Activated CD4-positive, alpha-beta T cell treated with anti-CD3 and anti-CD28 coated beads for 36 hours (primary cell): ENCODE results near the gene SEZ6L2. TPM values are rescaled to one million over a fixed set of nuclear protein-coding genes. Genes with fewer than 3 reads are reported as not detected.
A peak's percentile ranks its signal among the peaks of the same experiment; 100 is the strongest.
"Not testable (repeated sequence)": the region's sequence is repeated elsewhere in the genome, so short reads cannot be mapped to it uniquely, and the experiment has no call there.

Source experiments
- ATAC-seq: fragments of 200-7000 bp; cut with Tn5 transposase; one replicate; pipeline ENCODE4 v1.10.0; 2021; ENCODE audit warnings: mild to moderate bottlenecking, moderate library complexity
- CTCF ChIA-PET: fragments of 350-600 bp; sonication (Branson Sonifier 250); formaldehyde crosslinking; loops from one replicate; lab custom pipeline; 2021; ENCODE audit warnings: antibody characterized with exemption; lab: Charles Lee
- POLR2A ChIA-PET: fragments of 350-600 bp; sonication (Branson Sonifier 250); formaldehyde crosslinking; loops from one replicate; lab custom pipeline; 2021; ENCODE audit warnings: antibody characterized with exemption, inconsistent platforms; lab: Charles Lee
- DNase-seq: peaks from one replicate; pipeline ENCODE4 v3.0.0-alpha.2; 2020
- H3K27ac Mint-ChIP-seq: one replicate; pipeline ENCODE4 v1.8.0; 2021; ENCODE audit warnings: mixed read lengths
- H3K27me3 Mint-ChIP-seq: one replicate; pipeline ENCODE4 v1.8.0; 2021; ENCODE audit warnings: mixed read lengths
- H3K36me3 Mint-ChIP-seq: one replicate; pipeline ENCODE4 v1.8.0; 2021; ENCODE audit warnings: low read depth, mixed read lengths
- H3K4me1 Mint-ChIP-seq: one replicate; pipeline ENCODE4 v1.8.0; 2021; ENCODE audit warnings: mixed read lengths
- H3K4me3 Mint-ChIP-seq: one replicate; pipeline ENCODE4 v1.8.0; 2021; ENCODE audit warnings: mild to moderate bottlenecking, moderate library complexity, mixed read lengths
- H3K9me3 Mint-ChIP-seq: one replicate; pipeline ENCODE4 v1.8.0; 2021; ENCODE audit warnings: low read depth, mixed read lengths
- intact Hi-C, 2 experiments: fragments of 100-400 bp; cut with DNase I in 1 of 2; cut with micrococcal nuclease in 1 of 2; formaldehyde crosslinking; loops; one replicate each; pipeline versions ENCODE4 v1.14.2 to v1.15.1; 2022 to 2024; cut with DNase I, micrococcal nuclease
- total RNA-seq, 2 experiments: library from RNA; stranded (reverse); gene quantifications; one replicate each; pipeline ENCODE4 v1.2.3, GENCODE V29; 2021

Gene SEZ6L2
- total RNA-seq, 2 experiments from 2014 or later = 0.27 to 0.42 TPM

DNA sequence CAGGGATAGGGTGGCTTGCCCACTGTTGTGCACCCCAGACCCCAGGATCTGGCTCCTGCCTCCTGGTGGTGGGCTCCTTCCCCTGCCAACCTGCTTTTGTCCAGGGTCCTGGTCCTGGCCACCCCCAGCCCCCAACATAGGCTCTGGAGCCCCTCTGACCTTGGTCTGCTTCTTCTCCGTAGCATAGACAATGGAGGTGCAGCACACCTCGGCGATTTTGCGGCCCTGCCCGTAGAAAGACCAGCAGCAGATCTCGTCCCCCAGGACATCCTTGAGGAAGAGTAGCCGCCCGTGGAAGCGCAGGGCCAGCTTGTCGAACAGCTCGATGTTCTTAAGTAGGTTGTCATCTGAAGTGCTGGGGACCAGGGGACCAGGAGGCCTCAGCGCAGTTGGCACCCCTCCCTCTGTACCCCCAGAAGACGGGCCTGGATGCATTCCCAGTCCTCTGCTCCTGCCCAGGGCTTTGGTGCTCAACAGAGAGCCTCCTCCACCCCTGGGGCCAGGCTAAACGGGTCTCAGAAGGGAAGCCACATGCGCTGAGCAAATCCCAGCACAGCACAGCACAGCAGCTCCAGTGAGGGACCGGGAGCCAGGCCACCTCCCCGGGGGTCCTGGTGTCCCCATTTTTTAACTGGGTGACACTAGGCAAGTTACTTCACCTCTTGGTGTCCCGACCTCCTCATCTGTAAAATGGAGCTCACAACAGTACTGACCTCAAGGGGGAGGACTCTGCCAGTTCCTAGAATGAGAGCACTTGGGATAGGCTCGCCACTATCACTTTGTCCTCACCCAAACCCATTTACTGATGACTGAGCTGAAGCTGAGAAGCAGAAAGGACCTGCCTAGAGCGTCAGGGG, 11.7 kb upstream of the SEZ6L2 start:
- no peaks in the 10 kb centered on the region for H3K27me3 Mint-ChIP-seq
- no peak for ATAC-seq
- DNase-seq = no peak
- H3K4me3 Mint-ChIP-seq = no peak overlapping the region
- intact Hi-C loops = no loop called here
- H3K4me1 Mint-ChIP-seq = no peaks in the 10 kb centered on the region
- CTCF ChIA-PET = interaction anchor here (0.6 kb wide), 1 partner anchor 148 kb away, joined by 3 read pairs; no protein-coding TSS in a partner anchor
- H3K9me3 Mint-ChIP-seq = no peaks in the 10 kb centered on the region
- no peak overlapping the region for H3K27ac Mint-ChIP-seq
- peaks cover 16% of the 10 kb centered on the region for H3K36me3 Mint-ChIP-seq
- POLR2A ChIA-PET = no interaction called here

DNA sequence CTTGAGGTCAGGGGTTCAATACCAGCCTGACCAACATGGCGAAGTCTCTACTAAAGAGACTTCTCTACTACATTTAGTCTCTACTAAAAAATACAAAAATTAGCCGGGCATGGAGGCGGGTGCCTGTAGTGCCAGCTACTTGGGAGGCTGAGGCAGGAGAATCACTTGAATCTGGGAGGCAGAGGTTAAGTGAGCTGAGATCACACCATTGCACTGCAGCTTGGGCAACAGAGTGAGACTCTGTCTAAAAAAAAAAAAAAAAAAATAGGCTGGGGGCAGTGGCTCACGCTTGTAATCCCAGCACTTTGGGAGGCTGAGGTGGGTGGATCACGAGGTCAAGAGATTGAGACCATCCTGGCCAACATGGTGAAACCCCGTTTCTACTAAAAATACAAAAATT, 10.5 kb upstream of the SEZ6L2 start:
- ATAC-seq, H3K4me3 Mint-ChIP-seq, H3K27me3 Mint-ChIP-seq, H3K27ac Mint-ChIP-seq, H3K4me1 Mint-ChIP-seq, DNase-seq, POLR2A ChIA-PET, H3K9me3 Mint-ChIP-seq, intact Hi-C loops: not testable (repeated sequence)
- peaks cover 16% of the 10 kb centered on the region for H3K36me3 Mint-ChIP-seq
- CTCF ChIA-PET = interaction anchor here (1.0 kb wide), 1 partner anchor 19 kb away, joined by 4 read pairs; no protein-coding TSS in a partner anchor

DNA sequence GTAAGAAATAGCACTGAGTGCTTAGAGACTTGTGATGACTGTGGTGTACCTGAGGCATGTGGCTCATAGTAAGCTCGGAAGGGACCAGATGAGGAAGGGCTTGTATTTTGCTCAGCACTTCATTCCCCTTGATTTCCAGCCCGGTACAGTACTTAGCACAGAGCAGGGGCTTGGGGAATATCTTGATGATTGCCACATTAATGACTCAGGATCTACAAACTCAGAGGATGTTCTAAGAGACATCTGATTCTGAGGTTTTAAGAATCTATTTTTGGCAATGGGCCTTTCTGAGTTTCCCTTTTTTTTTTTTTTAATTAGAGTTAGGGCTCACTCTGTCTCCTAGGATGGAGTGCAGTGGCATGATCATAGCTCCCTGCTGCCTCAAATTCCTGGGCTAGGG, 10.0 kb upstream of the SEZ6L2 start:
- intact Hi-C loops = no loop called here
- H3K9me3 Mint-ChIP-seq = no peaks in the 10 kb centered on the region
- DNase-seq = no peak
- no peak overlapping the region for H3K27ac Mint-ChIP-seq
- POLR2A ChIA-PET = no interaction called here
- H3K4me1 Mint-ChIP-seq = no peaks in the 10 kb centered on the region
- peaks cover 16% of the 10 kb centered on the region for H3K36me3 Mint-ChIP-seq
- no peak for ATAC-seq
- CTCF ChIA-PET = interaction anchor here (1.0 kb wide), 1 partner anchor 19 kb away, joined by 4 read pairs; no protein-coding TSS in a partner anchor
- no peaks in the 10 kb centered on the region for H3K27me3 Mint-ChIP-seq
- no peak overlapping the region for H3K4me3 Mint-ChIP-seq

DNA sequence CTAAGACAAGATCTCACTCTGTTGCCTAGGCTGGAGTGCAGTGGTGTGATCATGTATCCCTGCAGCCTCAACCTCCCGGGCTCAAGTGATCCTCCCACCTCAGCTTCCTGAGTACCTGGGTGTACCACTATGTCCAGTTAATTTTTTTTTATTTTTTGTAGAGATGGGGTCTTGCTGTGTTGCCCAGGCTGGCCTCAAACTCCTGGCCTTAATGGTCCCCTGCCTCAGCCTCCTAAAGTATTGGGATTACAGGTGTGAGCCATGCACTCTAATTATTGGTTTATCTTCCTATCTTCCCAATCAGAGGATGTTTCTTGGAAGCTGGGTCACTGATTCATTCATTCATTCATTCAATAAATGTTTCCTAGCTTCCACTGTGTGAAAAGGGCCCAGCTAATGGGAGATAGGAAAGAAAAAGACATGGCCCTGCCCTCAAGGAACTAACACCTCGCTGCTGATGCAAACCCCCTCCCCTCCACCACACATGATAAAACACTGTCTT, 9.4 kb upstream of the SEZ6L2 start:
- ChIA-PET POLR2A (no interaction called here), CTCF (no interaction called here)
- no peaks in the 10 kb centered on the region for H3K27me3 Mint-ChIP-seq

DNA sequence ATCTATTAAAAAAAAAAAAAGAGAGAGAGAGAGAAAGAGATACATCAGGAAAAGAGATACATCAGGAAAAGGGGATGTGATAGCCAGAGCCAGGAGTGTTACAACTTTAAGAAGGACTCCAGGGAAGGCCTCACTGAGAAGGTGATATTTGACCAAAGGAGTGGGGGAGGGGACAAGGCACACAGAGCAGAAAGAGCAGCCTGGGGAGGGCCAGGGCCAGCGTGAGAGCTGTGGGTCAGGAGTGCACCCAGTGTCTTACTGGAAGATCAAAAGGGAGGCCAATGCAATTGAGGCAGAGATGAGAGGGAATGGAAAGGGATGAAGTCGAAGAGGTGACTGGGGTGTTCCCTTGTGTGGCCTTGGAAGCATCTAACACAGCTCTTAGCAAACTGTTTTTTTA, 8.6 kb upstream of the SEZ6L2 start:
- intact Hi-C loops = no loop called here
- Mint-ChIP-seq H3K36me3 (peaks cover 8% of the 10 kb centered on the region), H3K27me3 (no peaks in the 10 kb centered on the region), H3K27ac (no peak overlapping the region), H3K4me1 (peaks cover 3% of the 10 kb centered on the region), H3K4me3 (no peak overlapping the region), H3K9me3 (no peaks in the 10 kb centered on the region)
- ChIA-PET POLR2A (no interaction called here), CTCF (interaction anchor here (0.6 to 1.2 kb wide), 3 partner anchors 14 to 60 kb away, joined by 3 read pairs; no protein-coding TSS in a partner anchor)
- no peak for ATAC-seq
- no peak for DNase-seq

More for the DNA sequence above, 9.4 kb upstream of the SEZ6L2 start:
- Mint-ChIP-seq H3K4me3 (no peak overlapping the region), H3K27ac (no peak overlapping the region), H3K36me3 (peaks cover 13% of the 10 kb centered on the region), H3K4me1 (no peaks in the 10 kb centered on the region), H3K9me3 (no peaks in the 10 kb centered on the region)
- DNase-seq = no peak
- no peak for ATAC-seq
- intact Hi-C loops = no loop called here

DNA sequence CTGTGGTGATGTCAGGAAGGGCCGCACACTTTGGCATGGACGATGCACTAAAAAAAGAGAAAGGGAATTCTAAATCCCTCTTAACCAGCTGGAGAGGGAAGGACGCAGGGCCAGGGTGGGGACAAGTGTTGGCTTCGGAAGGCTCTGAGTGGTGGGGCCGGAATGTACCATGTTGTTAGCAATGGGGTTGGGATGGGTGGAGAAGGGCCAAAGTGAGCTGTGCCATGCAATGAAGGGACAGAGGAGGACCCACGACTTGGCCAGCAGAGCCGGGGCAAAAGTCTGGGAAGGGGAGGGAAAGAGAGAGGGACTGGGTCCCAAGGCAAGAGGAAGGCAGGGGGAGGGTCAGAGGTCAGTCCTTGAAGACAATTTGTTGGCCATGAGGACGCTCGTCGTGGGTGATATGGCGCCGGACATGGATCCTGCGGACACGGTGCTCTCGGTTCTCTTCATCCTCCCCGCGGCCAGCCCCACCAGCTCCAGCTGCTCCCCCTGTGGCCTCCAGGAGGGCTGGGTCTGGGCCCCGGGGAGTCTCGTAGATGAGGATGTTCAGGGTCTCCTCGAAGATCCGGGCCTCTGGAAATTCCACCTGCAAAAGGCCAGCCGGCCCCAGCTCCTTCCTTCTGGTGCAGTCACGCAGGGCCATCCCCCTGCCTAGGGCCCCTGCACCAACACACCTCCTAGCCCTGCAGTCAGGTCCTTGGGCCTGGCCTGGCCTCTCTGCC, 7.3 kb upstream of the SEZ6L2 start:
- Mint-ChIP-seq H3K27ac (no peak overlapping the region), H3K4me1 (peaks cover 3% of the 10 kb centered on the region), H3K36me3 (peaks cover 6% of the 10 kb centered on the region), H3K9me3 (no peaks in the 10 kb centered on the region), H3K27me3 (no peaks in the 10 kb centered on the region), H3K4me3 (no peak overlapping the region)
- intact Hi-C loops = no loop called here
- no peak for DNase-seq
- POLR2A ChIA-PET = no interaction called here
- no peak for ATAC-seq
- CTCF ChIA-PET = interaction anchor here (1.0 to 1.2 kb wide), 2 partner anchors 16 to 58 kb away, joined by 3 read pairs; no protein-coding TSS in a partner anchor

DNA sequence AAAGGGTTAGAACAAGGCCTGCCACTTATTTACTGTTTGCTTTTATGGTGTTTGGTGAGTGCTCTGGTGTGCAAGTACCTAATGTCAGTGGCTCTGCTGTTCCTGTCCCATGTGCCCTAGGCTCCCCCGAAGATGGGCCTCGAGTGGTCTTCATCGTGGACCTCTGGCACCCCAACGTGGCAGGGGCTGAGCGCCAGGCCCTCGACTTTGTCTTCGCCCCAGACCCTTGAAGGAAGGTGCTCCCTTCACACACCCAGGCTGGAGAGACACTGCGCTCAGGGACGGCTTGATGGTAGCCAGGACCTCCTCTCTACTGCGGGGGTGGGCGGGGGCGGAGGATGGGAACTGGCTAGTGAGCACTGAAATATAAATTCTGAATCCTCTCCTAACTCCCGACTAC, 6.3 kb upstream of the SEZ6L2 start:
- Mint-ChIP-seq H3K27me3 (no peaks in the 10 kb centered on the region), H3K4me1 (peaks cover 6% of the 10 kb centered on the region), H3K27ac (no peak overlapping the region), H3K4me3 (no peak overlapping the region), H3K9me3 (no peaks in the 10 kb centered on the region), H3K36me3 (peaks cover 6% of the 10 kb centered on the region)
- POLR2A ChIA-PET = no interaction called here
- no peak for ATAC-seq
- intact Hi-C loops = no loop called here
- CTCF ChIA-PET = no interaction called here
- no peak for DNase-seq

DNA sequence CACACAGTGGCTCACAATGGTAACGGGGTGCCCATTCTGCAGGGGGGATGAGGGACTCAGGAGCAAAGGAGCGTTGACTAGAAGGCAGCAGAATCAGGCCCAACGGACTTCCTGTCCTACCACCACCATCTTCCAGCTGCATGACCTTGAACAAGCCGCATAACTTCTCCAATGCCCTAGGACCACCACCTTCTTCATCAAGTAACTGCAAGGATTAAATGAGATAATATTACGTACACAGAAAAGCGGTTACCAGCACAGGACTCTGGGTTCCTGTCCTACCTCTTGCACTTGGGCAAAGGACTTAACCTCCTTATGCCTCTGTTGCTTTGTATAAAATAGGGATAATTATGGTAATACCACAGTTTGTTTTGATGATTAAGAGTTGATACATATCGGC, 5.6 kb upstream of the SEZ6L2 start:
- Mint-ChIP-seq H3K36me3 (peaks cover 6% of the 10 kb centered on the region), H3K27ac (no peak overlapping the region), H3K4me3 (no peak overlapping the region), H3K9me3 (no peaks in the 10 kb centered on the region), H3K4me1 (peaks cover 9% of the 10 kb centered on the region), H3K27me3 (no peaks in the 10 kb centered on the region)
- ATAC-seq = no peak
- intact Hi-C loops = no loop called here
- CTCF ChIA-PET = no interaction called here
- POLR2A ChIA-PET = no interaction called here
- no peak for DNase-seq

DNA sequence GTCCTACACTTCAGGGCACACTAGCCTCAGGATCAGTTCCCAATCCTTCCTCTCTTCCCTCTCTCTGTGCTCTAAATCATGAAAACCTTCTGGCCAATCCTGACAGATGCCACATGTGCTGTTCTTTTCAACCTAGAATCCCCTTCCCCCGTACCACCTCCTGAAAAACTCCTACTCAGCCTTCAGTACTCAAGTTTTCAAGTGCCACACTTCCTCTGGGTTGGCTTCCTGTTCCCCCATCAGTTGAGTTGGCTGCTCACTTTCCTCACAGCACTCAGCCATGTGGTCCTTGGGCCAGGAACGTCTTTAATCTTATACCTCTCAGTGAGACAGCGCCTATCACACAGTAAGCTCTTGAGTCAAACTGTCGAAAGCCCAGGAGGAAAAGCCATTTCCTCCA, 4.2 kb upstream of the SEZ6L2 start:
- intact Hi-C loops = no loop called here
- Mint-ChIP-seq H3K4me1 (peaks cover 11% of the 10 kb centered on the region), H3K27ac (no peak overlapping the region), H3K27me3 (peaks cover 2% of the 10 kb centered on the region), H3K9me3 (no peaks in the 10 kb centered on the region), H3K4me3 (no peak overlapping the region), H3K36me3 (peaks cover 3% of the 10 kb centered on the region)
- ChIA-PET POLR2A (interaction anchor here (0.7 kb wide), 1 partner anchor 32 kb away, joined by 4 read pairs; no protein-coding TSS in a partner anchor), CTCF (no interaction called here)
- ATAC-seq (no peak), DNase-seq (no peak)

DNA sequence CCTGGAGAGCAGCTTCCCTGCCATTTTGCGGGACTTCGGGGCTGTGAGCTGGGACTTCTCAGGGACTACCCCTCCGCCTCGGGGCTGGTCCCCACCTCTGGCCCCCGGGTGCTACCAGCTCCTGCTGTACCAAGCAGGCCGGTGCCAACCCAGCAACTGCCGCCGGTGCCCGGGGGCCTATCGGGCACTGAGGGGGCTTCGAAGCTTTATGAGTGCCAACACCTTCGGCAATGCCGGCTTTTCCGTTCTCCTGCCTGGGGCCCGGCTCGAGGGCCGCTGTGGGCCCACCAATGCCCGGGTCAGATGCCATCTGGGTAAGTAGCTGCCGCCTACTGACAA, 2.2 kb upstream of the SEZ6L2 start:
- Mint-ChIP-seq H3K4me1 (peaks cover 13% of the 10 kb centered on the region), H3K4me3 (peak overlapping the region; percentile 26), H3K9me3 (no peaks in the 10 kb centered on the region), H3K27me3 (peaks cover 18% of the 10 kb centered on the region), H3K36me3 (peaks cover 3% of the 10 kb centered on the region), H3K27ac (no peak overlapping the region)
- DNase-seq (no peak), ATAC-seq (no peak)
- intact Hi-C loops = no loop called here
- ChIA-PET POLR2A (interaction anchor here (0.8 kb wide), 1 partner anchor 11 kb away, joined by 3 read pairs; no protein-coding TSS in a partner anchor), CTCF (interaction anchor here (0.9 to 1.5 kb wide), 2 partner anchors 15 to 72 kb away, joined by 3 read pairs; no protein-coding TSS in a partner anchor)

DNA sequence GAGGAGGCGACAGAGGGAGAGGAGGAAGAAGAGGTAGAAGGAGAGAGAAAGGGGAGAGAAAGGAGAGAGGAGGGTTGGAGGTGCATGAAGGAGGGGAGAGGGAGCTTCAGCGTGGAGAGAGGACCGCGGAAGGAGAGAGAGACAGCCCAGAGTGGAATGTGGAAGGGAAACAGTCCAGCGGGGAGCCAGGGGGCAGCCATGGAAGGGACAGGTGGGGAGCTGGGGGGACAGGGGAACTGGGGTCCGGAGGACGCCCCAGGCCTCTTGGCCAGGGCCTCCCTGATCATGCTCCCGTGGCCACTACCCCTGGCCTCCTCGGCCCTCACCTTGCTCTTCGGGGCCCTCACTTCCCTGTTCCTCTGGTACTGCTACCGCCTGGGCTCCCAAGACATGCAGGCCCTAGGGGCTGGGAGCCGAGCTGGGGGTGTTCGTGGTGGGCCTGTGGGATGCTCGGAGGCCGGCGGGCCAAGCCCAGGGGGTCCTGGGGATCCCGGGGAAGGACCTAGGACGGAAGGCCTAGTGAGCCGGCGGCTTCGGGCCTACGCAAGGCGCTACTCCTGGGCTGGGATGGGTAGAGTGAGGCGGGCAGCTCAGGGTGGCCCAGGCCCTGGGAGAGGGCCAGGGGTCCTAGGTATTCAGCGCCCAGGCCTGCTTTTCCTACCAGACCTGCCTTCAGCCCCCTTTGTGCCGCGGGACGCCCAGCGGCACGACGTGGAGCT, 1.7 kb upstream of the SEZ6L2 start:
- POLR2A ChIA-PET = no interaction called here
- CTCF ChIA-PET = interaction anchor here (0.6 to 2.0 kb wide), 8 partner anchors 15 to 130 kb away, joined by 3 to 9 read pairs (median 3); partner anchors contain the start of gene TLCD3B

More for the DNA sequence above, 1.7 kb upstream of the SEZ6L2 start:
- peak overlapping the region; percentile 74 for H3K4me3 Mint-ChIP-seq
- H3K4me1 Mint-ChIP-seq = peaks cover 13% of the 10 kb centered on the region
- H3K9me3 Mint-ChIP-seq = no peaks in the 10 kb centered on the region
- intact Hi-C loops = loop anchor here (1.0 kb wide), 7 partner anchors 24 to 191 kb away; partner anchors contain the start of genes KCTD13 (in 2 of the 2), CDIPT (in 1 of the 2), HIRIP3 (in 1 of the 2) and TAOK2 (in 1 of the 2)
- H3K27ac Mint-ChIP-seq = no peak overlapping the region
- peaks cover 21% of the 10 kb centered on the region for H3K27me3 Mint-ChIP-seq
- ATAC-seq (no peak), DNase-seq (no peak)
- H3K36me3 Mint-ChIP-seq = no peaks in the 10 kb centered on the region
